CD4-positive, alpha-beta T cell treated with Interleukin-17A for 4 hours (primary cell): ENCODE results near the gene ZBTB17.
"Not testable (repeated sequence)": the region's sequence is repeated elsewhere in the genome, so short reads cannot be mapped to it uniquely, and the experiment has no call there.

Experiments used
- DNase-seq: peaks from one replicate; pipeline ENCODE4 v3.0.0-alpha.2; 2020; ENCODE audit warnings: mixed read lengths

ZBTB17 gene

DNA sequence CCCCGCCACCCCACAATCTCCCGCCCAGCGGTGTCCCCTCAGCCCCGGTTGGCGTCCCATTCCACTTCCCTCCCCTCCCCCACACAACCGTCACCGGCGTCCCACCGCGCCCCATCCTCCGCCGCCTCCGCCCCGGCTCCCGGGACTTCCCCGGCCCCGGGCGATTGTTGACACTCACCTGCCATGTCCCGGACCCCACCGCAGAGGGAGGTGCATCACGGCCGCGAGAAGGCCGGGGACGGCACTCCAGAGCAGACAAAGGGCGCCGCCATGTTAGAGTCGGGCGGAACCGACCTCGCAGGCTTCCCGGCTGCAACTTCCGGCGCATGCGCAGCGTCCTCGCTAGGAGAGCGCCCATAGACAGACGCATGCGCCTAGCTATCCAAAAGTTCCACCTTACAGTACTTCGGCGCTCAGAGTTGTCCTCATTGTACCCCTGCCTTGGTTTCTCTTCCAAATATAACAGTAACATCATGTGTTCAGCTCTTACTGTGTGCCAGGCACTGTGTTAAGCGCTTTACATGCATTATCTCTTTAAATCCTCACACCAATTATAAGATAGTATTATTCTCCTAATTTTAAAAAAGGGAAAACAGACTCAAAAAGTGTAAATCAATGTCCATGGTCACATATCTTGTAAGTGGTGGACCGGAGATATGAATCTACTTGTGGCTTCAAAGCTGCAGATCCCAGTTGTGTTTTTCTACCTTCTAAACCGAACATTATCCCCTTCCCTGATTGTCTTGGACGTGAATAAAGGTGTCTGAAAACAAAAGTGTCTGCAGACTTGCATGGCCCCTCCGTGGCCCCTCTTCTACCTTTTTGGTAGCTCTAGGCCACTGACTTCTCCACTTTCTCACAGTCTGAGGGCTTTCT lies at the start of gene ZBTB17:
TSS of gene ZBTB17 (minus strand) at position 297 of the 876 bp plus-strand sequence. CDS start 27,606 bp downstream, outside the sequence.
- peak; percentile 96 for DNase-seq

DNA sequence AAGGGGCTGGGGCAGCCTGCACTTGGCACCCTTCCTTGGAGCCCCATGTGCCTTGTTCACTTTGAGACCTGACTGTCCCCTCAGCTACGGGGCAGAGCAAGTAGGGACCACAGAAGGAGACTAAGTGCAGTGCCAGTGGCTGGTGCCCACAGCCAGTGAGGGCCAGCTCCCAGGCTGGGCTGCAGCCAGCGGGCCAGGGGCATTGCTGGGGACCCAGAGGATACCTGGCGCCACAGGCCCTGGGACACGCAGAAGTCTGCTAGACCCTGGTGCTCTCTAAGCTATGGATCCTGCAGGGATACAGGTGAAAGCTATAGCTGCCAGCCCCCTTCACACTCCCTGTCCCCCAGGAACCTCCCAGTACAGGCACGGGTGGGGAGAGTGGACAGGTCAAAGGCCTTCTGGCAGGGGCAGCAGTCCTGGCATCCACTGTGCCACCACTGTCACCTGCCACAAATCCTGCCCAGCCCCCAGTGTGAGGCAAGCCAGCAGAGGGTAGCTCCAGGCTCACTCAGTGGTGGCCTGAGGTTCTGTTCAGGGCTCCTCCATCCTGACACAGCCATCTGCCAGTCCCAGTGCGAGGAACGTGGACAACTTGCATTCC lies 47.3 kb upstream of the ZBTB17 start:
- no peak for DNase-seq

DNA sequence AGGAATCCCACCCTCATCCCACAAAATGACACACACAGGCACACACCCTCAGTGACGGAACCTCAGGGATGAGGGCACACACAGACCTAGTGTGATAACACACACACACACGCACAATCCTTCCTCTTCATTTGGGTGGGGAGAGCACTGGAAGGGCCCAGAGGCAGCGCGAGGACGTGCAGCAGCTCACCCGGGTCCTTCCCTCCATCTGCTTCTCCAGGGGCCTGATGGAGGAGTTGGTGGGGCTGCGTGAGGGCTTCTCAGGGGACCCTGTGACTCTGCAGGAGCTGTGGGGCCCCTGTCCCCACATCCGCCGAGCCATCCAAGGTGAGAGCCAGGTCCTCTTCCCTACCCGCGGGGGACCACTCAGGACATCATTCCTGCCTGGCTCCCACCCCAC lies 46.5 kb upstream of the ZBTB17 start:
- no peak for DNase-seq

DNA sequence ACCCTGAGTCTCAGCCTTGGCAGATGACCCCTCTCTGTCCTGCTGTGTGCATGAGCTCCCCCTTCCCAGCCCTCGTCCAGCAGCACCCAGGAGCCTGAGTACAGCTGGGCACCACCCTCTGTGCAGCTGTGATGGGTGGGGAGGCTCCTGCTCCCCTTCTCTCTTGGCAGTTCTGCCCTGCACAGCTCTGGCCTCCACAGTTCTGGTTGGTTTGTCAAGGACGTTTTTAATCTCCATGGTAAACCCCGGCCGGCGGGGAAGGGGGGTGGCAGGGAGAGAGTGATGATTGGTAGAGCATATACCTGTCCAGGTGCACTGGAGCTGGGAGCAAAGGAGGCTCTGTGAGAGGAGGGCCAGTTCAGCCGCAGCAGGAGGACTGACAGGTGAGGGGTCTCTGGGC lies 45.8 kb upstream of the ZBTB17 start, which contains the start of gene CLCNKA:
TSS of gene CLCNKA (plus strand) at position 356 of the 400 bp plus-strand sequence. CDS start 584 bp downstream, outside the sequence.
- no peak for DNase-seq

DNA sequence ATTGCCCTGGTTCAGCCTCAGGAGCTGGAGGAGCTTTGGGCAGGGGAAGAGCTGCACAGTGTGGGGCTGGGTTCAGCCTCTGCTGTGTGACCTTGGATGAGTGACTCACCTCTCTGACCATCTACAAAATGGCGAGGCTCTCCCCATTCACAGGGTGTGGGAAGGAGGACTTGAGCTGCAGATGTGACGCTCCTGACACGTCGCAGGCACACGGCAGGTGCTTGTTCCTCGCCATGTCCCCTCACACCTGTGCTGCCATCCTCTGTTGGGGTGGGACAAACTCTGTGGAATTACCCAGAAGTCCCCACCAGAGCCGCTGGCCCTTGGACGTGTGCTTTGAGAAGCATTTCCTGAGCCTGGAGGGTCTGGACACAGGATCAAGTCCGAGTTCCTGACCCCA lies 45.0 kb upstream of the ZBTB17 start:
- not testable (repeated sequence) for DNase-seq

DNA sequence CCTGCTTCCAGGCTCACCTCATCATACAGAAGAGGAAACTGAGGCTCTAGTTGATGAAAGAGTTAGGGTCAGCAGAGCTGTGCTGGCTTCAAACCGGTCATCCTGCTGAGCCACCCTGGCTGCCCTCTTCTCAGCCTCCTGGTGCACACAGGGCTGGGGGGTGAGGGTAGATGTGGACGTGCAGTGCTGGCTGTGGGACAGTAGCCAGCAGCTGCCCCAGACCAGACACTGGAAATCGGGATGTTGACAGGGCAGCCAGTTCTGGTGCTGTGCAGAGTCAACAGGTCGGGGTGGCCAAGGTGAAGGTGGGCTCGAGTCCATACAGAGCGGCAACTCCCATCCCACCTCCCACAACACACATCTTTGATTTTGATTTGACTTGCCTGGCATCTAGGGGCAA lies 44.4 kb upstream of the ZBTB17 start:
- no peak for DNase-seq

DNA sequence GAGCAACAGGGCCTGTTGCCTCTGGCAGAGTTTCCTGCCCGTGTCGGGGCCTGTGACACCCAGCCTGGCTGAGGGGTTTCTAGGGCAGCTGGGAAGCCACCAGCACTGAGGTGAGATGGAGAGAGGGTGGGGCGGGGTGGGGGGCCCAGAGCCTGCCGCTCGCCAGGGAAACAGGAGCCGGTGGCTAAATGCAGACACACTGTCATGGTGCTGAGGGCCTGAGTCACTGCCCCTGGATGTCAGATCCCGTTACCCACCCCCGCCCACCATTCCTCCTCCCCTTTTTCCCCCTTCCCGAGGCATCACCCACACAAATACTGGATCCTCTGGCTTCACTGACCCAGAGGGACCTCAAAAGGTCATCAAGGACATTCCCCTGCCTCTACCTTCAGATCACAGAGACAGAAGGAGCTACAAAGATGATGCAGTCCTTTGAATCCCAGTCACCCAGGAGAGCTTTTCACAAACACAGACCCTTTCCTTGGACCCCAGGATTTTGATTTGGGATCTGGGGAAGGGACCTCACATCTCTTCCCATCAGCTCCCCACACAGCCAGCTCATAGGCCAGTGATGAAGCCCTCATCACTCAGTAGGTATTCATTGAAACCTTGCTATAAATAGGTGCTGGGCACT lies 43.9 kb upstream of the ZBTB17 start:
- DNase-seq: no peak

DNA sequence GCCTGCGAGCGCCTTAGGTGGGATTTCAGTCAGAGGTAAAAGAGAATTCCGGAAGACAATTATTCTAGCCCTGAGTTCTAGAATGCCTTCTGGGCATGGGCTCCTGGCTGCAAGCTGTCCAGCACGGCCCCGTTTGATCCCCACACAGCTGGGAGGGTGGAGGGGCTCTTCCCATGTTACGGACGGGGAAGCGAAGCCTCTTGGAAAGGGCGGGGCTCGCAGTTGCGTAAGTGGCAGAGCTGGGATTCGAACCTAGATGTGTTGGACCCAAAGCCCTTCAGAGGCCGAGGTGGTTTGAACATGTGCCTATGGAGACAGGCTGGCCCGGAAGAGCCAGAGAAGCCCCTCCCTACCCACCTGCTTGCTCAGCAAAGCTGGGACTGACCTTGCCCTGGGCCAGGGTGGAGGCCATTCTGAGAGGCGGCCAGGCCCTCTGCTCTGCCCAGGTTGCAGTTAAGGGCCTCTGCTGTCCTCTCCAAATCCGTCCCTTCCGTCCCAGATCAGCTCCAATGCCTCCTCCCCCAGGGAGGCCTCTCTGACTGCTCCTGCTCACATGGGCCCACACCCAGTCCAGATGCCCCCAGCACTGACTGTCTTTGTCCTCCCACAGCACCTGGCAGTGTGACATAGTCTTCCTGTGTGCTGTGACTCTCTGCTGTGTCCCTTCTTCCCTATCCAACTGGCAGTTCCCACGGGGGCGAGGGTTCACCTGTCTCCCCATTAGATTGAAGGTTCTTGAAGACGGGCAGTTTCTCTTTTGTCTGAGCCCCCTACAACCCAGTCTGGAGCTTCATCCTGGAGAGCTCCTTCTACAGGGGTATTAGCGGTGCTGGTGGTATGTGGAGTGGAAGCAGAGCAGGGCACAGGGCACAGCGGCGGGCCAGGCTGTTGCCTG lies 43.1 kb upstream of the ZBTB17 start:
- no peak for DNase-seq

DNA sequence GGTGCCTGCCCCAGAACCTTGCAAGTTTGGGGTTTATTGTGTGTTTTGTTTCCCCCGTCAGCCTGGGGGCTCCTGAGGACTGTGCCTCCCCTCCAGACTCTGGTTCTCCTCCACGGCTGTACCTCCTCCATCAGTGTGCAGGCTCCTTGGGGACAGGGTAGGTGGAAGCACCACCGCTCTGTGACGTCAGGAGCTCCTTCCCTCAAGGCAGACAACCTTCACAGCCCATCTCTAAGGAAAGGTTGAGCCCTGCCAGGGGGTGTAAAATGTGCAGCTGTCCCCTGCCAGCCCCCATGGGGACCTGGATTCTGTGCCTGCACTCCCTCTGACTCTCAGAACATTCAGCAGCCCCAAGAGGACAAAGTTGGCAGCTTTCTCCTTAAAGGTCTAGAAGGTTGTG lies 42.4 kb upstream of the ZBTB17 start:
- no peak for DNase-seq

DNA sequence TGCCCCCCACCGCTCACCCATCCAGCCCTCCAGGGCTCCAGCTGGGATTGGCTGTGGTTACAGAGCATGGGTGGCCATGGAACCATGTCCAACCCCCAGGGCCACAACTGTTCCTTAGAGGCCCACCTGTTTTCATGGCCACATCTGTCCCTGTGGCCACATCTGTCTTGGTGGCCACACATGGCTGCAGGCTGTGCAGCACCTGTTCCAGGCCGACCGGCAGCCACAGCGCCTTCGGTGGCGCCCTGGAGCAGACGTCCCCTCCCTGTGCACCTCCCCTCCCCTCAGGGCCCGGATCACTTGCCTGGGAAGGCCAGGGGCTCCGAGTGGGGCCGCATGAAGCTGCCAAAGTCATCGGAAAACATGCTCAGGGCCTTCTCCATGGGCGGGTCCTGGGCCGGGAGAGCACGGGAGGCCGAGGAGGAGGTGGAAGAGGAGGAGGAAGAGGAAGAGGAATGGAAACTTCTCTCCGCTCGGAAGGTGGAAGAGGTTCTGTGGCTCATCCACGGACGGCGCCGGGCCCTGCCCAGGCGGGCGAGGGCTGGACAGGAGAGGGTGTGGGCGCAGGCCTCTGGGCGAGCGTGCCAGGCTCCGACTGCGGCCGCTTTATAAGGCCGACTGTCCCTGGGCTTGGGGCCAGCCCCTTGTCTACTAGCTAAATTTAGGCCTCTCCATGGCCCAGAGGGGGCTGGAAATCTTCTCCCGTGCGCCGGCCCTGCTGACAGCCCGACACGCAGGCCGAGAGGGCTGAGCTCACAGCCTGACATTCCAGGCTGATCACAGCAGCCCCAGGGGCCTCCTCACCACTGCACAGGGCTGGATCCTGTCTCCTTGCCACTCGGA lies 41.8 kb upstream of the ZBTB17 start, which contains the start of gene HSPB7:
TSS of gene HSPB7 (minus strand) at position 583 of the 843 bp plus-strand sequence. CDS start at position 503, 80 bp downstream.
- no peak for DNase-seq

DNA sequence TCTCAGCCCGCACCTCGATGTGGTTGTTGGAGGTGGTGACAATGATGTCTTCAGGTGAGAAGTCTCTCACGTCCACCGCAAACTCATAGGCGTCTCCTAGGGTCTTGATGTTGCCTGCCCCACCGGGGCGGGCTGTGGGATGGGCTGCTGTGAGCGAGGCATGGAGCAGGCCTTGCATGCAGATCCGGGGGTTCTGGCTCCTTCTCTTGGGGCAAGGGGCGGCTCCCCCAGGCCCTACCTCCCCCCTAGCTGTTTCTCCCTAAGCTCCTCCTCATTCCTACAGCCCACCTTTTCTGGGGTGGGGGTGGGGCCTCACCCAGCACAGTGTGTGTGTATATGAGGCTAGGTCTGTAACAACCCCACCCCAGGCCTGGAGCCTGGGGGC lies 41.2 kb upstream of the ZBTB17 start:
- no peak for DNase-seq

DNA sequence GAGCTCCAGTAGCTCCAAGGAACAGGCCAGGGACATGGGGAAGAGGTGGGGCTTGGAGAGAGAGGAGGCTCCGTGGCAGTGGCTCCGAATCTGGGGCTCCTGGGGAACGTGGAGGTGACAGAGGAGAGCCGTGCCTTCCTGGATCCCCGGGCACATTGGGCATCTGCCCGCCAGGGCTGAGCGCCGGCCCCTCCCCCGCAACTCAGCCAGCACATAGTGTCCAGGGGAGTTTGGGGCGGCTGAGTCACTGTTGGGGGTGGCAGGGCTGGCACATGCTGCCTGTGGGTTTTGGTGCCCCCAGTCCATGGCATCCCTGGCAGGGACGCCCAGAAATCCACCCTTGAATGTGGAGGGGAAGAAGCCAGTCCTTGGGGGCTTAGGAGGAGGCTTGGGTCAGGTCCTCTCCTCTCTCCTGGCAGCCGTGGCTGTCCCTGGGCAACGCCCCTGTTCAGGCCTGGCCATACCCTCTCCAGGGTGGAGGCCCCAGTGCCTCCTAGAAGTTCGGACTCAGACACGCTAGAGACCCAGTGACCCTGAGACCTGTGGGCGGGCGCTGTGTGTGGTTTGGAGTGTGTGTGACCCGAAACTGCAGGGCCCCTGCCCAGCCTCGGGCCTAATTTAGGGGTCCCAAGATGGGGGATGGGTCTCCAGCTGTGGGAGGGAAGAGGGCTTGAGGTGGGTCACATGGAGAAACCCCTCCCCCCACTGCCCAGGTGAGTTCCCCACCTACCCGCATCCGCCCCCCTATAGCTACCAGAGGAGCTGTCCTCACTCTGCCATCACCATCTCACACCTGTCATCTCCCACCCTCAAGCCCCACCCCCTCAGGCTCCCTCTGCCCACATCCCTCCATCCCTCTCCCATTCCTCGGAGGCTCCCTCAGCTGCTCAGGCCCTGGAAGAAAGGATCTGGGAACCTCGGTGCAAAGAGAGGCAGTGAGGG lies 40.3 kb upstream of the ZBTB17 start:
- DNase-seq: no peak

DNA sequence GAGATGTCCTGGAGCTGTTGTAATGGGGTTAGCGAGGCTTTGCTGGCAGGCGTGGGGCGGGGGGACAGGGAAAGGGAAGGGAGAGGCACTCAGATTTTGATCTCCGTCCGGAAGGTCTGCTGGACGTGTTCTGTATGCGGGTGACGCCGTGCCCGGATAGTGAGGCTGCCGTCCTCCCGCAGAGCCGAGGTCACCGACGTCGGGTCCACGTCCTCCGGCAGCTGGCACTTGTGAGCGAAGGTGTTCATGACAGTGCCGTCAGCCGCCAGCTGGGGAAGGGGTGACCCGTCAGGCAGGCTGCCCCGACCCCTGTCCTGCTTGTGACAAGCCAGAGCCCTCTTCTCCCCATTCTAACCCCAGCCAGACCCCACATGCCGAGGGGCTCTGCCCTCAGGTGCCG lies 39.6 kb upstream of the ZBTB17 start:
- DNase-seq: no peak

DNA sequence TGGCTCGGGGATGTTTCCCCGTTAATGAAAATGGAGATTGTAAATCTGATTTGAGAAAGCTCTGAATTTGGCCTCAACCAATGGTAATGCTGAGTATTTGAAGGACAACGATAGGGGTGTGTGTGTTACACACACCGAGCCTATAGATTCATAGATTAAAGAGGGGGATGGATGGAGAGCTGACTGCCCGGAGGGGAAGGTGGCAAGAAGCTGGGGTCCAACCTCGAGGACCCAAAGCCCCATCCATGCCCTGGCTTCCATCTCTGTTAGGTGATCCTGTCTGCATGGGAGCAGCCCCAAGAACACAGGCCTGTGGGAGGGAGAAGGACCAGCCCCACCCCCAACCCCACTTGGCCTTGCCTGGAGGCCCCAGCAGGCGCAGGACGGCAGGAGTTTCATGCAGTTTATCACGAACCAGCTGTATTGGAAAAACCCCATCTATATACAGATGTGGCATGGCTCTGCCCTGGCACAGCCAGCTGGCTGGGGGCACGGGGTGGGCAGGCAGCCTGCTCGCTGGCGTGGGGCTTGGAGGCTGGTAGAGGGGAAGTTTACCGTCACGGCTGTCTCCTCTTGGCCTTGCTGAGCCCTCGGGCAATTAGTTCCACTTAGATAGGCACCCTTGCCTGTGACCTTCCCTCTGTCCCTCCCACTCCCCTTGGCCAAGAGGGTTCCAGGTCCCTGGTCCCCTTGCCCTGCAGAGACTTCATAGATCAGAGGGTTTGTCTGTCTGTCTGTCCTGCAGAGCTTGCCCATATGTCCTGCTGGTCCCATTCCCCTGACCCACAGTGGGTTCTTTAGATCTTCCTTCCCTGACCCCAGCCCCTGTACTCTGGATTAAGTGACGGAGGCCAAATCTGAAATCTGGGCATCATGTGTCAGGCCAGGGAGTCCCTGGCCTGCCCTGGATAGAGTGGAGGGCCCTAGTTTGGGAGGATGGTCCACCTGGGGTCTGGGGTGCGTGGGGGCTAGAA lies 38.9 kb upstream of the ZBTB17 start:
- no peak for DNase-seq

DNA sequence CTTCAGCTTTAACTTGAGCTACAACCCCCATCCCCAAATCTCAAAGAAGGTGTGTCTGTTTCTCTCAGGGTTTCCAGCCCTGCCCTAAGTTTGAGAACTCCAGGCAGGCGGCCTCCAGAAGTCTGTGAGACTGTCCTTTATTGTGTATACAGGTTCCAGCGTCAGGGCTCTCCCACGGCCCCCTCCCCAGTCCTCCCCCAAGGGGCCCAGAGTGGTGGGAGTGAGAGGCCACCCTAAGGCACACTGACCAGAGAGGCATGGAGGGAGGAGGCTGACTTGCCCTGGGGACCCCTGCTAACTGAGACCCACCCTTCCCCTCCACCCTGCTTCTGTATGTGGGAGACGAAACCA lies 38.0 kb upstream of the ZBTB17 start:
- no peak for DNase-seq

DNA sequence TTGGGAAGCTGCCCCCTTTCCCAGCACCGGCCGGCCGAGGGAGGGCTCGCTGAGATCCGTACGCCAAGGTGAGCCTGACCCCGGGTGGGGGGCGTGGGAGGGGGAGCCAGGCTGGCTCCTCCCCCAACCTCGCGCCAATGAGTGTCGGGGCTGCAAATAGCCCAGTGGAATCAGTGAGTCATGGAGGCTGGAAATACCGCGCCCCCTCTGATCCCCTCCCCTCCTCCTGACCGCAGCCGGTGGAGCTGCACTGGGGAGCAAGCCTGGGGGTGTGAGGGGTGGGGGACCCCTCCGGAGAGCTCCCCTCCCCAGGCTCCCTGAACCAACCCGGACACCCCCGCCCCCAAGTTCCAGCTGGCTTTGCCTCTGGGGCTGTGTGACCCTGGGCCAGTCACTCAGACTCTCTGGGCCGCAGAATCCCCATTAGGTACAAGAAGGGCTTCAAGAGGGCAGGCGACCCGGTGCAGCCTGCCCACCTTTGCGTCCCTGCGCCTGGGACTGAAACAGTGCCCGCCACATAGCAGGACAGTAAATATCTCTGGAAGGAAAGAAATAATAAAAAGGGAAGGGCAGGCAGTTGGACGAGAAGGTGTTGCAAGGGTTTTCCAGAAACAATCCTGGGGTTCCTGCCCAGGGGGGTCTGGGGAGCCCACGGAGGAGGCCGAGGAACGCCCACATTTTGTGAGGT lies 37.5 kb upstream of the ZBTB17 start:
- peak; percentile 49 for DNase-seq

DNA sequence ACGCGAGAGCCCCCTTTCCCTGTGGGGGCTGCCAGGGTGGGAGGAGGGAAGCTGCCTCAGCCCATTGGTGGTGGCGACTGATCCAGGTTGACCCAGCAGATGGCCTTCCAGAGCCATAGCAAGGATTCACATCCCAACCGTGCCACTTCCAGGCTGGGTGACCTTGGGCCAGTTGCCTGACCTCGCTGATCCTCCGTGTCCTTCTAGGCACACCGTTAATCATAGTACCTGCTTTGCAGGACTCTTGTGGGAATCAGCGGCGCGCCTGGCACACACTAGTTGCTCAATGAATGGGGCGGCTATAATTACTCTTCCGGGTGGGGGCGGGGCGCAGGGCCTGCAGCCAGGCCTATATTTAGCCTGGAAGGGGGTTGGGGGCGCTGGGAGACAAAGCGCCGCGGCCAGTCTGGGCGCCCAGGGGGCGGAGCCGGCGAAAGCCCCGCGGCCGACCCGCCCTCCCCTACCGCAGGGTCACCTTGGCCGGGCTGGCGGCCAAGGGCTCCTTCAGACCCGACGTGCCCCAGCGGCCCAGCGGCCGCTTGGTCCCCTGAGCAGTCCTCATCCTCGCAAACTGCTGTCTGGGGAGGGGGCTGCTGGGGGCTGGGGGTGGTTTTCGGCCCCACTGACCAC lies 36.8 kb upstream of the ZBTB17 start:
- peak; percentile 47 for DNase-seq

DNA sequence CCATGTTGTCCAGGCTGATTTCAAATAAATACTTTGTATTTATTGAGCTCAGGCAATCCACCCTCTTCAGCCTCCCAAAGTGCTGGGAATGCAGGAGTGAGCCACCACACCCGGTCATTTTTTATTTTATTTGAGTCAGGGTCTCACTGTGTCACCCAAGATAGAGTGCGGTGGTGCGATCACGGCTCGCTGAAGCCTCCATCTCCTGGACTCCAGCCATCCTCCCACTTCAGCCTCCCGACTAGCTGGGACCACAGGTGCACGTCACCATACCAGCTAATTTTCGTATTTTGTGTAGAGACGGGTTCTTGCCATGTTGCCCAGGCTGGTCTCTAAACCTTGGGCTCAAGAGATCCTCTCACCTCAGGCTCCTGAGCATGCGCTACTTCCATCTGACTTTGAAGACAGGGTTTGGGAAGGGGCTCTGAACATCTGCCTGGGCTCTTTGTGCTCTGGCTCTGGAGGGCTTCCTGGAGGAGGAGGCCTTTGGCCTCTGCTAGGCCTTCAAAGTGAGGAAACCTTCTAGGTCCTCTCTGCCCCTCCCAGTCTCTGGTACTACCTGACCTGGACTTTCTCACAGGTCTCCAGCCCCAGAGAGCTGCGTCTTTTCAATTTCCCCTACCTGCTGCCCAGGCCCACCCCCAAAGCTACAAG lies 36.2 kb upstream of the ZBTB17 start:
- no peak for DNase-seq
